K562 (cell line): ENCODE measurements around the gene LGALS12. TPM values are rescaled to one million over a fixed set of nuclear protein-coding genes. Genes with fewer than 3 reads are reported as not detected.

Experiments used
- ATAC-seq: fragments of 200-7000 bp; cut with Tn5 transposase; 3 replicates; pipeline ENCODE4 v1.9.1; 2020; ENCODE audit warnings: moderate library complexity
- BruUV-seq: library from RNA; stranded (reverse); fragments of 400-500 nt; replicated peaks from 2 replicates; lab custom pipeline; 2021; lab: Mats Ljungman, UMichigan
- CTCF ChIA-PET: fragments of 300-600 bp; formaldehyde crosslinking; extraction: SDS; loops from one replicate; lab custom pipeline; 2021; ENCODE audit warnings: low intra/inter-chr PET ratio; lab: Yijun Ruan, JAX
- POLR2A ChIA-PET: fragments of 300-600, 350-650 bp; sonication (Branson Sonifier 250); formaldehyde crosslinking; extraction: SDS; loops from one replicate; lab custom pipeline; 2021; ENCODE audit warnings: antibody characterized with exemption, inconsistent platforms; lab: Yijun Ruan, JAX
- DNase-seq, 4 experiments: peaks; one replicate each; pipeline versions ENCODE4 v3.0.0 to v3.0.0-alpha.2; 2011 to 2018; ENCODE audit warnings: low spot score in 3 of 4, mixed read lengths in 3 of 4; ENCODE audit errors: extremely low read depth in 1 of 4
- FAIRE-seq: peaks from 2 replicates; lab custom pipeline; 2011; peaks lifted over from hg19 to GRCh38; lab: Jason Lieb, UNC
- H2AFZ ChIP-seq: 2 replicates; pipeline ENCODE4 v1.6.0; 2011; ENCODE audit warnings: low read depth, low read length, control low read depth, inconsistent platforms
- H3K27ac ChIP-seq: fragments of 200-600 bp; 3 replicates; pipeline ENCODE4 v1.8.0; 2011; ENCODE audit warnings: low read depth, mild to moderate bottlenecking, control low read depth, inconsistent platforms, low read length, moderate library complexity, mixed read lengths; ENCODE audit errors: extremely low read depth
- H3K27me3 ChIP-seq, 2 experiments: fragments of 300-600 bp in 1 of 2; 2 replicates in 1 of 2; 3 replicates in 1 of 2; pipeline versions ENCODE4 v1.6.0 to v1.8.0; 2011; ENCODE audit warnings: inconsistent platforms in 2 of 2, low read length in 2 of 2, mild to moderate bottlenecking in 1 of 2, mixed read lengths in 1 of 2, moderate library complexity in 1 of 2; ENCODE audit not compliant: control insufficient read depth in 2 of 2, insufficient read depth in 2 of 2
- H3K36me3 ChIP-seq: fragments of 300-600 bp; 3 replicates; pipeline ENCODE4 v1.8.0; 2011; ENCODE audit warnings: mild to moderate bottlenecking, low read length, inconsistent platforms; ENCODE audit not compliant: control insufficient read depth, insufficient read depth
- H3K4me1 ChIP-seq, 2 experiments: fragments of 200-600 bp in 1 of 2; replicated peaks in 1 of 2; 2 replicates in 1 of 2; 3 replicates in 1 of 2; pipeline versions ENCODE4 v1.5.1 to v1.8.0; 2011; ENCODE audit warnings: inconsistent platforms in 2 of 2, low read length in 2 of 2, mild to moderate bottlenecking in 1 of 2, mixed read lengths in 1 of 2, moderate library complexity in 1 of 2; ENCODE audit not compliant: control insufficient read depth in 2 of 2, insufficient read depth in 2 of 2
- H3K4me2 ChIP-seq: 2 replicates; pipeline ENCODE4 v1.6.1; 2011; ENCODE audit warnings: low read length, control low read depth, inconsistent platforms, mixed read lengths; ENCODE audit not compliant: insufficient read depth
- H3K4me3 ChIP-seq: fragments of 200-600 bp; sonication (generic), shearing (Covaris generic); 2 replicates; pipeline ENCODE4 v1.5.1; 2016; ENCODE audit warnings: control low read depth, inconsistent platforms
- H3K79me2 ChIP-seq: fragments of 200-600 bp; 3 replicates; pipeline ENCODE4 v1.8.0; 2011; ENCODE audit warnings: low read length, inconsistent platforms; ENCODE audit not compliant: control insufficient read depth, insufficient read depth
- H3K9ac ChIP-seq, 2 experiments: 2 replicates each; pipeline versions ENCODE4 v1.6.0 to v1.6.1; 2011; ENCODE audit warnings: low read depth in 2 of 2, low read length in 2 of 2, control low read depth in 1 of 2, inconsistent platforms in 1 of 2, mild to moderate bottlenecking in 1 of 2, mixed read lengths in 1 of 2; ENCODE audit not compliant: insufficient read depth in 1 of 2
- H3K9me1 ChIP-seq: one replicate; pipeline ENCODE4 v1.6.0; 2011; ENCODE audit warnings: inconsistent platforms, mild to moderate bottlenecking, low read length, moderate library complexity; ENCODE audit not compliant: control insufficient read depth, insufficient read depth
- H3K9me3 ChIP-seq: replicated peaks from 2 replicates; pipeline ENCODE4 v1.5.1; 2011; ENCODE audit warnings: low read depth, low read length, inconsistent platforms; ENCODE audit not compliant: control insufficient read depth, insufficient read depth
- H4K20me1 ChIP-seq: replicated peaks from 2 replicates; pipeline ENCODE4 v1.6.1; 2011; ENCODE audit warnings: low read length, inconsistent platforms, mixed read lengths; ENCODE audit not compliant: control insufficient read depth, insufficient read depth
- ARID2 ChIP-seq: fragments of 450-650 bp; IDR thresholded peaks from 2 replicates; pipeline ENCODE4 v1.6.1; 2017; ENCODE audit warnings: antibody characterized with exemption, mild to moderate bottlenecking
- CBFA2T3 ChIP-seq: fragments of 450-650 bp; IDR thresholded peaks from 2 replicates; pipeline ENCODE4 v1.6.1; 2017
- CEBPB ChIP-seq: fragments of 450-650 bp; IDR thresholded peaks from 2 replicates; pipeline ENCODE4 v1.6.1; 2016; ENCODE audit warnings: missing genetic modification characterization, missing compliant biosample characterization
- CEBPG ChIP-seq, 3 experiments: fragments of 200-800 bp in 1 of 3; sonication (Bioruptor generic) in 1 of 3; sonication (generic) in 1 of 3; formaldehyde crosslinking in 1 of 3; IDR thresholded peaks in 2 of 3; conservative IDR thresholded peaks in 1 of 3; 2 replicates each; pipeline versions ENCODE4 v1.6.1 to v1.8.0; 2016 to 2022; ENCODE audit warnings: missing compliant biosample characterization in 2 of 3, missing genetic modification characterization in 2 of 3, mild to moderate bottlenecking in 1 of 3, missing genetic modification reagents in 1 of 3
- DDX20 ChIP-seq: fragments of 450-650 bp; IDR thresholded peaks from 2 replicates; pipeline ENCODE4 v1.6.1; 2016; ENCODE audit warnings: missing genetic modification characterization, low read depth, mild to moderate bottlenecking, missing compliant biosample characterization, moderate library complexity
- HOXB6 ChIP-seq: fragments of 250-450 bp; sonication (Bioruptor Pico); IDR thresholded peaks from 2 replicates; pipeline ENCODE4 v1.5.1; 2022; ENCODE audit warnings: mild to moderate bottlenecking, borderline replicate concordance
- KLF6 ChIP-seq: fragments of 250-450 bp; sonication (Bioruptor Pico); IDR thresholded peaks from 2 replicates; pipeline ENCODE4 v1.4.0; 2020; ENCODE audit warnings: mild to moderate bottlenecking, moderate library complexity, borderline replicate concordance
- L3MBTL2 ChIP-seq: fragments of 450-650 bp; IDR thresholded peaks from 2 replicates; pipeline ENCODE4 v1.6.1; 2016; ENCODE audit warnings: mild to moderate bottlenecking, moderate library complexity
- MXD1 ChIP-seq: fragments of 250-450 bp; sonication (Bioruptor Pico); IDR thresholded peaks from 2 replicates; pipeline ENCODE4 v1.8.0; 2021; ENCODE audit warnings: borderline replicate concordance, mild to moderate bottlenecking, moderate library complexity; ENCODE audit not compliant: poor library complexity, severe bottlenecking
- NRF1 ChIP-seq, 2 experiments: fragments of 450-650 bp; IDR thresholded peaks in 1 of 2; conservative IDR thresholded peaks in 1 of 2; 2 replicates each; pipeline ENCODE4 v1.6.1; 2014; ENCODE audit warnings: mild to moderate bottlenecking in 2 of 2
- RFX7 ChIP-seq: fragments of 250-450 bp; sonication (Bioruptor Pico); IDR thresholded peaks from 2 replicates; pipeline ENCODE4 v1.5.1; 2021; ENCODE audit warnings: mild to moderate bottlenecking
- SP1 ChIP-seq: sonication (generic); formaldehyde crosslinking; IDR thresholded peaks from 2 replicates; pipeline ENCODE4 v1.8.1; 2022; ENCODE audit warnings: mild to moderate bottlenecking, missing genetic modification reagents
- ZNF146 ChIP-seq: IDR thresholded peaks from one replicate; pipeline ENCODE4 v1.6.1; 2018; ENCODE audit warnings: missing compliant biosample characterization; ENCODE audit not compliant: unreplicated experiment
- ZNF395 ChIP-seq: fragments of 200-800 bp; sonication (Bioruptor generic); IDR thresholded peaks from 2 replicates; pipeline ENCODE4 v1.6.1; 2017; ENCODE audit warnings: missing genetic modification characterization, missing compliant biosample characterization
- ZNF444 ChIP-seq: fragments of 250-450 bp; sonication (Bioruptor Pico); IDR thresholded peaks from 2 replicates; pipeline ENCODE4 v1.4.0; 2020; ENCODE audit warnings: mild to moderate bottlenecking, moderate library complexity
- WGBS: fragments of 100-300 bp; shearing (Covaris generic); methylation state at CpG from one replicate; pipeline ENCODE4 v1.1.6; 2016; ENCODE audit warnings: low coverage, mixed read lengths; ENCODE audit not compliant: insufficient coverage; ENCODE audit errors: missing lambda C conversion rate; 5-methylcytosine and 5-hydroxymethylcytosine counted together
- in situ Hi-C: fragments of 300-500 bp; cut with MboI; formaldehyde crosslinking; loops from 4 replicates; pipeline ENCODE4 v1.15.0; 2018; ENCODE audit warnings: inconsistent platforms, mixed read lengths
- intact Hi-C: fragments of 100-400 bp; cut with micrococcal nuclease; formaldehyde crosslinking; loops from 2 replicates; pipeline ENCODE4 v1.14.2; 2022
- polyA plus RNA-seq, 8 experiments: library from polyadenylated mRNA; depleted of rRNA in 4 of 8; stranded (reverse) in 5 of 8; unstranded in 3 of 8; fragments of >200 nt; fragmentation: Nextera tagmentation in 2 of 8; fragmentation: Illumina TruSeq in 1 of 8; extraction: Ambion mirVana in 2 of 8; extraction: Trizol in 1 of 8; gene quantifications; 2 replicates each; pipeline versions ENCODE4 v1.2.1 to v1.2.3, GENCODE V29; 2011 to 2014; ENCODE audit warnings: inconsistent platforms in 1 of 8, missing spikeins in 1 of 8
- total RNA-seq, 7 experiments: library from RNA; depleted of rRNA in 6 of 7; stranded (reverse); fragments of >200 nt in 6 of 7; fragmentation: Illumina TruSeq in 2 of 7; extraction: Trizol in 2 of 7; gene quantifications; 2 replicates each; pipeline versions ENCODE4 v1.2.1 to v1.2.3, GENCODE V29; 2011 to 2021; ENCODE audit warnings: low replicate concordance in 1 of 7

LGALS12 gene
- total and polyA plus RNA-seq, 9 of the 15 experiments (the other 6 are each of a cell fraction or from before 2014, with no cell fraction given): 0.66 to 8.0 (median 5.0) TPM

GRCh38 chr11:63472372-63472771, 33.5 kb upstream of the LGALS12 start:
- Histone ChIP-seq H3K27ac (no peak overlapping the region), H3K4me3 (no peak overlapping the region), H2AFZ (no peak overlapping the region), H3K79me2 (no peaks in the 10 kb centered on the region), H3K9me1 (no peaks in the 10 kb centered on the region), H4K20me1 (no peaks in the 10 kb centered on the region), H3K9ac (no peak overlapping the region), H3K4me2 (no peak overlapping the region), H3K9me3 (peaks cover 4% of the 10 kb centered on the region; the same call in 1 of the 2 replicates), H3K27me3 (no peaks in the 10 kb centered on the region), H3K36me3 (no peaks in the 10 kb centered on the region), H3K4me1 (no peaks in the 10 kb centered on the region)
- FAIRE-seq (no peak), ATAC-seq (no peak), DNase-seq (no peak)
- no TSS peak for BruUV-seq
- in situ Hi-C loops (loop anchor here (10.0 kb wide), 1 partner anchor 262 kb away; no protein-coding TSS in a partner anchor), intact Hi-C loops (no loop called here)
- WGBS: 12% methylated on average over 3 of the region's 3 CpGs
- TF ChIP-seq HOXB6 (CRISPR knock-in tag) (no peak), RFX7 (no peak), KLF6 (no peak), ARID2 (no peak), MXD1 (CRISPR knock-in tag) (no peak), ZNF444 (CRISPR knock-in tag) (no peak), NRF1 (conservative IDR thresholded peaks at IDR 0.05 in 1 of 2, IDR thresholded peaks at IDR 0.05 in 1 of 2) (no peak), CBFA2T3 (no peak), CEBPB (tag) (peak; percentile 90), ZNF395 (CRISPR knock-in tag) (no peak), ZNF146 (CRISPR knock-in tag) (no peak), L3MBTL2 (no peak), CEBPG (CRISPR knock-in tag; IDR thresholded peaks at IDR 0.05) (no peak), CEBPG (tag; conservative IDR thresholded peaks at IDR 0.05 in 1 of 2, IDR thresholded peaks at IDR 0.05 in 1 of 2) (peak; percentile 67 to 91), SP1 (no peak), DDX20 (tag) (no peak)
- CTCF ChIA-PET: no interaction called here
- POLR2A ChIA-PET: no interaction called here
